ENCODE measurements around the gene RESF1. TPM values are rescaled to one million over a fixed set of nuclear protein-coding genes. Genes with fewer than 3 reads are reported as not detected.

RESF1 gene
- total RNA-seq, 2 experiments from 2014 or later, result 54.6 to 55.8 TPM

DNA sequence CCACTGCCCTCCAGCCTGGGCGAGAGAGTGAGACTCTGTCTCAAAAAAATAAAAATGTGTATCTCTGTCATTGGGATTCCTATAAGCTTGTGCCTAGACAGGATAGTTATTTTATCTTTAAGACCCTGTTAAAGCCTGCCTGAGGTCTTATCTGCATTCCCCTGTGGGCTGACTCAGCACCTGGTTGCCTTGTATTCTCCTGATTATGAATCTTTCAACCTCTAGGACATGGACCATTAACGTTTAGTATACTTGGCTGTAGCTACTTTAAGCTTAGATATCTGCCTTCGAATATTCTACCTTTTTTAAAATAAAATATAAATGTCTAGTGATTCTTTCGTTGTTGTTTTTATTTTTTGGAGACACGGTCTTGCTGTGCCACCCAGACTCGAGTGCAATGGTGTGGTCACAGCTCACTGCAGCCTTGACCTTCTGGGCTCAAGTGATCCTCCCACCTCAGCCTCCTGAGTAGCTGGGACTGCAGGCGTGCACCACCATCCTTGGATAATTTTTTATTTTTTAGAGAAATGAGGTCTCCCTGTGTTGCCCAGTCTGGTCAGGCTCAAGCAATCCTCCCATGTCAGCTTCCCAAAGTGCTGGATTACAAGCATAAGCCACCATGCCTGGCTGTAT is 41.3 kb downstream of the RESF1 start:
- CTCF ChIA-PET, result interaction anchor here (0.6 kb wide), 1 partner anchor 242 kb away, joined by 3 read pairs; no protein-coding TSS in a partner anchor
- POLR2A ChIA-PET, result no interaction called here

DNA sequence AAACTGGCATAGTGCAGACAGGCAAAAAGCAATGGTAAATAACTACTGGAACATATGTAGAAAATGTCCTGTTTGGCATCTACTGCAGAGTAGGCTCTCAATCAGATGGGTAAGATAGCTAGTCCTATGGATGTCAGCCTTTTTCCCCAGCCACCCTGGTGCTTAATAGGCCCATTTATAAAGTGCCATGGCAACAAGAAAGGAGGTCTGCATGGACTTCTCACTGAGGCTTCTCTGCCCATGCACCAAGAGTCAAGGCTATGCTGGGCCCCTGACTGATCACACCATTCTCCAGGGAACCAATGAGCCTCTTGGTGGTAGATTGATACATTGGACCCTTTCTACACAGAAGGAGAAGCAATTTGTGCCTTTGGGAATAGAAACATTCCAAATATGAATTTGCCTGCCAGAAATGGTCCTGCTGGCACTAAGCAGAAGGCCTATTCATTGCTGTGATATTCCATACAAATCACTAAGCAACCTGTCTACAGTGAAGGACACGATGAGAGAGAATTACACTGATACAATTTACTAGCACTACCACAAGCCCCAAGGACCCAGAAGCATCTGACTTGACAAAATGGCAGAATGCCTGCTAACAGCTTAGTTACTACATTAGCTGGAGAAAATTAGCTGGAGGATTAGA is 43.8 kb downstream of the RESF1 start:
- ChIA-PET POLR2A (no interaction called here), CTCF (interaction anchor here (0.6 kb wide), 1 partner anchor 189 kb away, joined by 3 read pairs; no protein-coding TSS in a partner anchor)

DNA sequence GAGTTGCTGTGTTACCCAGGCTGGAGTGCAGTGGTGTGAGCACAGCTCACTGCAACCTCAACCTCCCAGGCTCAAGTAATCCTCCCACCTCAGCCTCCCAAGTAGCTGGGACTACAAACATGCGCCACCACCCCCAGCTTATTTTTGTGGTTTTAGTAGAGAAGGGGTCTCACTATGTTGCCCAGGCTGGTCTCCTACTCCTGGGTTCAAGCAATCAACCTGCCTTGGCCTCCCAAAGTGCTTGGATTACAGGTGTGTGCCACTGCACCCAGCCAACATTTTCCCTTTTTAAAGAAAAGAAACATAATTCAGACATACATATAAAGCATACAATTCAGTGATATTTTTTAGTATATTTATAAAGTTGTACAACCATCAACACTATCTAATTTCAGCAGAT is 44.4 kb downstream of the RESF1 start:
- CTCF ChIA-PET, result no interaction called here
- POLR2A ChIA-PET, result no interaction called here

- ChIA-PET CTCF (no interaction called here), POLR2A (no interaction called here)
These were observed 46.4 kb downstream of the RESF1 start for GRCh38 chr12:32005496-32006125.

Other genes starting within 250 kb of the RESF1 start
- 1 to 10 TPM; 2.4 to 2.7 TPM for gene AMN1, start 230.4 kb upstream of the RESF1 start, total RNA-seq
- gene BICD1, start 147.4 kb downstream of the RESF1 start, total RNA-seq, result 10 to 100 TPM; 18.7 to 19.4 TPM